Measurements from ENCODE around the gene DEDD. TPM values are rescaled to one million over a fixed set of nuclear protein-coding genes. Genes with fewer than 3 reads are reported as not detected.

The DEDD gene
- total RNA-seq, 1 donor from 2014 or later: 46.9 TPM

DNA sequence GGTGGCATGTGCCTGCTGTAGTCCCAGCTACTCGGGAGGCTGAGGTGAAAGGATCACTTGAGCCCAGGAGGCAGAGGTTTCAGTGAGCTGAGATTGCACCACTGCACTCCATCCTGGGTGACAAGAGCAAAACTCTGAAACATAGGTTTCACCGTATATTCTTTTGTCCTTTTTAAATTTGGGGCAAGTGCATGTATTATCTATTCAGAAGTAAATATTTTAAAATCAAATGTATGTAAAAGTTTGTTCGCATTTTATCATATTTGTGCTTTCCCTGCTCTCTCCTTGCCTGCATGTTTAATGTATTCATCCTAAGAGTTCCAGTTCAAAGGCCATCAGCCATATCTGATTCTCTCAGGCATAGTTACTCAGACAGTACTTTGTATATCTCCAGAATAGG is 13.4 kb upstream of the DEDD start:
- no peaks in the 10 kb centered on the region for H3K4me1 Mint-ChIP-seq (ENCODE audit: low read depth)
- H3K36me3 Mint-ChIP-seq (ENCODE audit: insufficient read depth): no peaks in the 10 kb centered on the region
- TF ChIP-seq, protein P1, sequence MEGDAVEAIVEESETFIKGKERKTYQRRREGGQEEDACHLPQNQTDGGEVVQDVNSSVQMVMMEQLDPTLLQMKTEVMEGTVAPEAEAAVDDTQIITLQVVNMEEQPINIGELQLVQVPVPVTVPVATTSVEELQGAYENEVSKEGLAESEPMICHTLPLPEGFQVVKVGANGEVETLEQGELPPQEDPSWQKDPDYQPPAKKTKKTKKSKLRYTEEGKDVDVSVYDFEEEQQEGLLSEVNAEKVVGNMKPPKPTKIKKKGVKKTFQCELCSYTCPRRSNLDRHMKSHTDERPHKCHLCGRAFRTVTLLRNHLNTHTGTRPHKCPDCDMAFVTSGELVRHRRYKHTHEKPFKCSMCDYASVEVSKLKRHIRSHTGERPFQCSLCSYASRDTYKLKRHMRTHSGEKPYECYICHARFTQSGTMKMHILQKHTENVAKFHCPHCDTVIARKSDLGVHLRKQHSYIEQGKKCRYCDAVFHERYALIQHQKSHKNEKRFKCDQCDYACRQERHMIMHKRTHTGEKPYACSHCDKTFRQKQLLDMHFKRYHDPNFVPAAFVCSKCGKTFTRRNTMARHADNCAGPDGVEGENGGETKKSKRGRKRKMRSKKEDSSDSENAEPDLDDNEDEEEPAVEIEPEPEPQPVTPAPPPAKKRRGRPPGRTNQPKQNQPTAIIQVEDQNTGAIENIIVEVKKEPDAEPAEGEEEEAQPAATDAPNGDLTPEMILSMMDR (IDR thresholded peaks at IDR 0.05; ENCODE audit: unreplicated experiment): no peak
- DNase-seq (ENCODE audit: low spot score, unreplicated experiment): no peak
- no peaks in the 10 kb centered on the region for H3K9me3 Mint-ChIP-seq (ENCODE audit: low read depth)
- no peaks in the 10 kb centered on the region for H3K27me3 Mint-ChIP-seq
- no peak overlapping the region for H3K27ac Mint-ChIP-seq
- no peak overlapping the region for H3K4me3 Mint-ChIP-seq (ENCODE audit: low read depth)

DNA sequence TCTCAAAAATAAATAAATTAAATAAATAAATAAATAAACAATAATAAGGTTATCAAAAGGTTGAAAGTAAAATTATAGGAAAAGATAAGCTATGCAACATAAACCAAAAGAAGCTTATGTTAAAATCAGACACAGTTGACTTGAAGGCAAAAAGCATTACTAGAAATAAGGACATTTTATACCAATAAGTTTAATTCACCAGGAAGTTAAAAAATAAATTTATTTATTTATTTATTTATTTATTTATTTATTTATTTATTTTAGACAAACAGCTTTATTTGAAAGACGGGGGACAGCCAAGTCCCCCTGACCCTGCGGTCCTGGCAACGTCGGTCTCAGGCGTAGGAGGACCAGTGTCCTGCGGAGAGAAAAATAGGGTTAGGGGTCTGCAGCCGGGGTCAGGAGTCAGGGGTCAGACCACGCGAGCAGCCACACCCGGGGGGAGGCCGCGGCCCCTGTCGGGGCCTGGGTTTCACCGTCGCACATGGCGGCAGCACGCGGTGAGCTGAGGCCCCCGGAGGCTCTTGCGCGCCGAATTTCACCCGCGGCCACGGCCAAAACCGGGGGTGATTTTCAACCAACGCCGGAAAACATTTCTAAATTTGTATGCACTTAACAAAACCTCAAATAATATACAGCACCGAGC is 8.4 kb upstream of the DEDD start:
- DNase-seq (ENCODE audit: low spot score, unreplicated experiment): no peak
- peaks cover 3% of the 10 kb centered on the region for H3K4me1 Mint-ChIP-seq (ENCODE audit: low read depth)
- no peaks in the 10 kb centered on the region for H3K27me3 Mint-ChIP-seq
- TF ChIP-seq, protein P1 (IDR thresholded peaks at IDR 0.05; ENCODE audit: unreplicated experiment): no peak
- no peaks in the 10 kb centered on the region for H3K36me3 Mint-ChIP-seq (ENCODE audit: insufficient read depth)
- H3K4me3 Mint-ChIP-seq (ENCODE audit: low read depth): no peak overlapping the region
- no peaks in the 10 kb centered on the region for H3K9me3 Mint-ChIP-seq (ENCODE audit: low read depth)
- no peak overlapping the region for H3K27ac Mint-ChIP-seq

DNA sequence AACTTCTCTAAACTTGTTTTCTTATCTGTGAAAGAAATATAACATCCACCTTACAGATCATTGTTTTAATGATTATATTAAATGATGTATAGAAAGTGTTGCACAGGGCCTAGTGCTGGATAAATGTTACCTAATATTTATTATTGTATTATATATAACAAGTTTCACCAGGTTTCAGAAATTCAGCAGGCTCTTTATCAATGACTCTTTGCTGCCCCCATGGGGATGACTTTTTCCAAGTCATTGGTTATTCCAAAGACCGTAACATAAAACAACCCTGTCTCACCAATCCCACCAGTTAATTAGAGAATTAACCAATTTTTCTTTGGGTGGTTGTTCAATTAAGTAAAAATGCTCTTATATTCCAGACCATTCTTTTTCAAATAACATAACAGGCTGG is 7.3 kb upstream of the DEDD start:
- no peak overlapping the region for H3K4me3 Mint-ChIP-seq (ENCODE audit: low read depth)
- H3K27me3 Mint-ChIP-seq: no peaks in the 10 kb centered on the region
- no peaks in the 10 kb centered on the region for H3K36me3 Mint-ChIP-seq (ENCODE audit: insufficient read depth)
- no peaks in the 10 kb centered on the region for H3K9me3 Mint-ChIP-seq (ENCODE audit: low read depth)
- TF ChIP-seq, protein P1 (IDR thresholded peaks at IDR 0.05; ENCODE audit: unreplicated experiment): peak; percentile 65
- no peak overlapping the region for H3K27ac Mint-ChIP-seq
- peaks cover 3% of the 10 kb centered on the region for H3K4me1 Mint-ChIP-seq (ENCODE audit: low read depth)
- DNase-seq (ENCODE audit: low spot score, unreplicated experiment): no peak

DNA sequence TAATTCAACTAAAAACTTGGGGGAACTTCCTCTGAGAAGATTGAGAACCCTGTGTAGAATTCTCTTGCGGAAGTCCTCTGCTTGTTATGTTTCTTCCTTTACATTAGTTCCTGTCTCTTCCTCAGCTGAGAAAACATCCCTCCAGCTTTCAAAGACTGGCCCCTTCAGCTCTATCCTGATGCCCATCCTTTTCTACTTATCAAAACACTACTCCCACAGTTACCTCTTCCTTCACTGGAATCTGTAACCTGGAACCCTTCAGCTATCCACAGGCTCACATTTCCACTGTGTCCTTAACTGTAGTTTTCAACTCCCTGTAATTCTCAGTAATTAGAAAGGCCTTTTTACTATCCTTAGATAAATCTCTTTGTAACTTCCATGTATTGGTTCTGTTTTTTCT is 6.0 kb upstream of the DEDD start:
- peak overlapping the region; percentile 43 for H3K27ac Mint-ChIP-seq
- H3K9me3 Mint-ChIP-seq (ENCODE audit: low read depth): no peaks in the 10 kb centered on the region
- H3K4me1 Mint-ChIP-seq (ENCODE audit: low read depth): peaks cover 3% of the 10 kb centered on the region
- H3K4me3 Mint-ChIP-seq (ENCODE audit: low read depth): no peak overlapping the region
- TF ChIP-seq, protein P1 (IDR thresholded peaks at IDR 0.05; ENCODE audit: unreplicated experiment): no peak
- H3K27me3 Mint-ChIP-seq: no peaks in the 10 kb centered on the region
- H3K36me3 Mint-ChIP-seq (ENCODE audit: insufficient read depth): no peaks in the 10 kb centered on the region
- no peak for DNase-seq (ENCODE audit: low spot score, unreplicated experiment)

DNA sequence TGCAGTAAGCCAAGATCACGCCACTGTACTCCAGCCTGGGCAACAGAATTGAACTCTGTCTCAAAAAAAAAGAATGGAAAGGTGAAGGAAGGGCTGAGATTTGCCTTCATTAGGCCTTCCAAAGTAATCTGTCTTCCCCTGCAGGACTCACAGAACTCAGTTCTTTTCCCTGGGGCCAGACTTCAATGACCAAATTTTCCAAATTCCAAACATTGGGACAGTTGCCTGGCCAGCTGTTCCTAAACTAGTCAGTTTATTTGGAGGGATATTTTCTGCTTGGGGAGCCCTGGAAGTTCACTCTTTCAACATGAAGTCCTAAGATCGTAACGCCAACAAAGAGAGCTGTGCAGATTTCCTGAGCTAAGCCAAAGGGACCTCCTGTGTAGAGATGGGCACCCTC is 5.4 kb upstream of the DEDD start:
- Mint-ChIP-seq H3K9me3 (ENCODE audit: low read depth) (no peaks in the 10 kb centered on the region), H3K4me3 (ENCODE audit: low read depth) (no peak overlapping the region), H3K27me3 (no peaks in the 10 kb centered on the region), H3K4me1 (ENCODE audit: low read depth) (peaks cover 3% of the 10 kb centered on the region), H3K36me3 (ENCODE audit: insufficient read depth) (no peaks in the 10 kb centered on the region), H3K27ac (no peak overlapping the region)
- no peak for DNase-seq (ENCODE audit: low spot score, unreplicated experiment)
- TF ChIP-seq, protein P1 (IDR thresholded peaks at IDR 0.05; ENCODE audit: unreplicated experiment): no peak
